ENCODE measurements around the gene ORC5. TPM values are rescaled to one million over a fixed set of nuclear protein-coding genes. Genes with fewer than 3 reads are reported as not detected.

ORC5 gene
- total RNA-seq, 1 experiment from 2014 or later = 25.4 TPM

GRCh38 chr7:104136981-104137380, 70.8 kb downstream of the ORC5 start:
- TF ChIP-seq CTCF (IDR thresholded peaks at IDR 0.05; ENCODE audit: unreplicated experiment) = no peak
- H3K27ac Mint-ChIP-seq (ENCODE audit: low read depth, unreplicated experiment) = no peak overlapping the region

GRCh38 chr7:104136561-104136960, 71.3 kb downstream of the ORC5 start:
- no peak for DNase-seq (ENCODE audit: unreplicated experiment)
- H3K36me3 Mint-ChIP-seq (ENCODE audit: insufficient read depth, unreplicated experiment) = peaks cover 24% of the 10 kb centered on the region
- no TSS peak for BruUV-seq (replicated peaks)
- no peaks in the 10 kb centered on the region for H3K27me3 Mint-ChIP-seq (ENCODE audit: insufficient read depth, unreplicated experiment)
- H3K4me3 Mint-ChIP-seq (ENCODE audit: unreplicated experiment) = no peak overlapping the region
- H3K4me1 Mint-ChIP-seq (ENCODE audit: insufficient read depth, unreplicated experiment) = no peaks in the 10 kb centered on the region
- intact Hi-C loops (cut with micrococcal nuclease) = no loop called here
- POLR2A ChIA-PET = interaction anchor here (0.6 kb wide), 1 partner anchor 105 kb away, joined by 3 read pairs; no protein-coding TSS in a partner anchor
- H3K27ac Mint-ChIP-seq (ENCODE audit: low read depth, unreplicated experiment) = no peak overlapping the region
- no peak for TF ChIP-seq CTCF (IDR thresholded peaks at IDR 0.05; ENCODE audit: unreplicated experiment)
- H3K9me3 Mint-ChIP-seq (ENCODE audit: unreplicated experiment) = no peaks in the 10 kb centered on the region
- CTCF ChIA-PET = interaction anchor here (0.6 to 1.2 kb wide), 3 partner anchors 31 to 563 kb away, joined by 3 read pairs; no protein-coding TSS in a partner anchor

More at GRCh38 chr7:104136981-104137380, 70.8 kb downstream of the ORC5 start:
- Mint-ChIP-seq H3K4me1 (ENCODE audit: insufficient read depth, unreplicated experiment) (no peaks in the 10 kb centered on the region), H3K4me3 (ENCODE audit: unreplicated experiment) (no peak overlapping the region), H3K27me3 (ENCODE audit: insufficient read depth, unreplicated experiment) (no peaks in the 10 kb centered on the region), H3K9me3 (ENCODE audit: unreplicated experiment) (peaks cover 1% of the 10 kb centered on the region), H3K36me3 (ENCODE audit: insufficient read depth, unreplicated experiment) (peaks cover 23% of the 10 kb centered on the region)
- POLR2A ChIA-PET = interaction anchor here (0.6 kb wide), 1 partner anchor 105 kb away, joined by 3 read pairs; no protein-coding TSS in a partner anchor
- DNase-seq (ENCODE audit: unreplicated experiment) = no peak
- CTCF ChIA-PET = interaction anchor here (0.6 kb wide), 1 partner anchor 563 kb away, joined by 3 read pairs; no protein-coding TSS in a partner anchor
- intact Hi-C loops (cut with micrococcal nuclease) = no loop called here
- BruUV-seq (replicated peaks) = no TSS peak

- peaks cover 27% of the 10 kb centered on the region for H3K36me3 Mint-ChIP-seq (ENCODE audit: insufficient read depth, unreplicated experiment)
- no peak for TF ChIP-seq CTCF (IDR thresholded peaks at IDR 0.05; ENCODE audit: unreplicated experiment)
- no peaks in the 10 kb centered on the region for H3K9me3 Mint-ChIP-seq (ENCODE audit: unreplicated experiment)
- POLR2A ChIA-PET = interaction anchor here (0.6 kb wide), 1 partner anchor 106 kb away, joined by 3 read pairs; no protein-coding TSS in a partner anchor
- no peak for DNase-seq (ENCODE audit: unreplicated experiment)
- BruUV-seq (replicated peaks) = no TSS peak
- no peaks in the 10 kb centered on the region for H3K4me1 Mint-ChIP-seq (ENCODE audit: insufficient read depth, unreplicated experiment)
- CTCF ChIA-PET = interaction anchor here (0.6 to 1.2 kb wide), 6 partner anchors 13 to 723 kb away, joined by 3 to 4 read pairs (median 3); no protein-coding TSS in a partner anchor
- H3K4me3 Mint-ChIP-seq (ENCODE audit: unreplicated experiment) = no peak overlapping the region
- H3K27me3 Mint-ChIP-seq (ENCODE audit: insufficient read depth, unreplicated experiment) = no peaks in the 10 kb centered on the region
- intact Hi-C loops (cut with micrococcal nuclease) = no loop called here
- no peak overlapping the region for H3K27ac Mint-ChIP-seq (ENCODE audit: low read depth, unreplicated experiment)
Measured at GRCh38 chr7:104135760-104136558, 71.9 kb downstream of the ORC5 start.

GRCh38 chr7:104133238-104133637, 74.6 kb downstream of the ORC5 start:
- Mint-ChIP-seq H3K4me3 (ENCODE audit: unreplicated experiment) (no peak overlapping the region), H3K4me1 (ENCODE audit: insufficient read depth, unreplicated experiment) (no peaks in the 10 kb centered on the region), H3K27me3 (ENCODE audit: insufficient read depth, unreplicated experiment) (no peaks in the 10 kb centered on the region), H3K36me3 (ENCODE audit: insufficient read depth, unreplicated experiment) (peaks cover 29% of the 10 kb centered on the region), H3K27ac (ENCODE audit: low read depth, unreplicated experiment) (no peak overlapping the region), H3K9me3 (ENCODE audit: unreplicated experiment) (no peaks in the 10 kb centered on the region)
- no peak for TF ChIP-seq CTCF (IDR thresholded peaks at IDR 0.05; ENCODE audit: unreplicated experiment)
- ChIA-PET POLR2A (interaction anchor here (1.2 kb wide), 1 partner anchor 75 kb away, joined by 3 read pairs; no protein-coding TSS in a partner anchor), CTCF (interaction anchor here (0.7 to 1.3 kb wide), 2 partner anchors 786 to 1420 kb away, joined by 3 read pairs; no protein-coding TSS in a partner anchor)
- intact Hi-C loops (cut with micrococcal nuclease) = no loop called here
- no TSS peak for BruUV-seq (replicated peaks)
- no peak for DNase-seq (ENCODE audit: unreplicated experiment)
